Mucosa of stomach (tissue), 1 donor: ENCODE results near the gene SUMO1.
"Not testable (repeated sequence)": the region's sequence is repeated elsewhere in the genome, so short reads cannot be mapped to it uniquely, and the experiment has no call there.

Experiments used
- H3K27me3 ChIP-seq: one replicate; pipeline ENCODE4 v1.7.0; 2013; ENCODE audit warnings: mild to moderate bottlenecking, low read length; ENCODE audit not compliant: control insufficient read depth, insufficient read depth
- H3K36me3 ChIP-seq: one replicate; pipeline ENCODE4 v1.7.0; 2013; ENCODE audit warnings: low read length; ENCODE audit not compliant: control insufficient read depth, insufficient read depth
- H3K4me1 ChIP-seq: one replicate; pipeline ENCODE4 v1.7.0; 2013; ENCODE audit warnings: mild to moderate bottlenecking, low read length; ENCODE audit not compliant: control insufficient read depth, insufficient read depth
- H3K4me3 ChIP-seq: one replicate; pipeline ENCODE4 v1.7.0; 2013; ENCODE audit warnings: low read length
- H3K9ac ChIP-seq: one replicate; pipeline ENCODE4 v1.7.0; 2013; ENCODE audit warnings: mild to moderate bottlenecking, low read length, moderate library complexity
- H3K9me3 ChIP-seq: one replicate; pipeline ENCODE4 v1.7.0; 2013; ENCODE audit warnings: mild to moderate bottlenecking, low read length, moderate library complexity; ENCODE audit not compliant: control insufficient read depth
- donor health status: Pancreatic carcinoma.

Gene SUMO1

DNA sequence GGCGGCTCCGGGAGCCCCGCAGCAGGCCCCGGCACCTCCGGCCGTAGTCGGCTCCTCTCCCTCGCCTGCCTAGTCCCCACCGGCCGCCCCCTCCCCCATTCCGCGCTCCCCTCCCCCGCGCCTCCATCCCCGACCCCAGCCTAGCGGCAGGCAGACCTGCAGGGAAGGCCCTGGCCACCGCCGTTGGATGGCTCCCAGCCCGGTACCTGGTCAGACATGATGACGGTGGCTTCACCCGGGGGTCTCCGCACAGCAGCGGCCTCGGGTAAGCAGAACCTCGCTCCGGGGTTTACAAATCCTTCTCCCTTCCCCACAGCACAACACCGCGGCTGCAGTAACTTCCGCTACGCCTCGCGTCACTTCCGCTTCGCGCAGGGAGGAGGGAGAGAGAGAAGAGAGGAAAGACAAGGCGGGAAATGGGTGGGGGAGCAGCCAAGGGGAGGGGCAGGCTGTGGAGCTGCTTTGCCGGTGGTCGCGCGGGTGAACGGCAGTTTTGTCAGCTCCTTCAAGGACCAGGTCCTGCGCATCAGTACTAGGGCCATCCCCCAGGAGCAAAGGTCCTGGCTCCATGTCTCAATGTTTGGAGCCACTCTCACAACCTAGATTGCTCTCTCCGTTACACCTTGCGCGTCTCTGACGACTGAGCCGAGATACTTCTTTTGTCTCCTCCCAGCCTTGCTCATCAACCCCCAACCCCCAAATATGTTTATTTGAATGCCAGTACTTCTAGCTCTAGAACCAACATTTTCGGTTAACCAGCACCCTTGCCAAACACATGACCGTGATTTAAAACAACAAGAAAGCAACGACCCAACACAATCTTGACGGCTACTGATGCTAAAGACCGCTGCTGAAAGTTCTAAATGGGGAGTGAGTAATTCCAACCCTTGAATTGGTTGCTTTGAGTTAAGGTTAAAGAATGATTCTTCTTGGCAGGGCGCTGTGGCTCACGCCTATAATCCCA, at the start of gene SUMO1:
Gene SUMO1 (minus strand): TSS at position 364 of the 964 bp plus-strand sequence. CDS start 146 bp downstream, at position 218.
- H3K27me3 ChIP-seq = no peaks in the 10 kb centered on the region
- peak within 1 kb of the TSS; percentile 88 for H3K4me3 ChIP-seq
- H3K9me3 ChIP-seq = no peaks in the 10 kb centered on the region
- peak within 1 kb of the TSS; percentile 76 for H3K9ac ChIP-seq
- peaks cover 5% of the 10 kb centered on the region for H3K4me1 ChIP-seq
- no peaks in the 10 kb centered on the region for H3K36me3 ChIP-seq

GRCh38 chr2:202286595-202286994, 48.2 kb upstream of the SUMO1 start:
- Histone ChIP-seq H3K9me3 (no peaks in the 10 kb centered on the region), H3K36me3 (peaks cover 2% of the 10 kb centered on the region), H3K27me3 (no peaks in the 10 kb centered on the region), H3K9ac (no peak overlapping the region), H3K4me1 (no peaks in the 10 kb centered on the region), H3K4me3 (no peak overlapping the region)

DNA sequence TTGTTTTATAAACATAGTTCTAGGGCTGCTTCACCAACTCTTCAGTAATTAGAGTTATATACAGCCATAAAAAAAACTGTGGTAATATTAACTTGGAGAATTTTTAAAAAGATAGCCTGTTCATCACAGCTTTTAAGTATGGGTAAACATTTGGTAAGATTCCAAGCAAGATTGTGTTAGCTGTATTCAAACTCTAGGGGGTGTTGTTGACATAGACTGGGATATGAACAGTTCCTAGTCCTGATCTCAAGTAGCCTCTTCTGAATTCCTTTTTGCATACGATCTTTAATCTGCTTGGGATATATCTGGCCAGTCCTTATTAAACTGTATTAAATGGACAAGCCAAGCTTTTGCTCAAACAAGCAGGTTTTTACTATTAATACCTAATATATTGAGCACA, 40.5 kb upstream of the SUMO1 start:
- no peaks in the 10 kb centered on the region for H3K9me3 ChIP-seq
- peaks cover 5% of the 10 kb centered on the region for H3K36me3 ChIP-seq
- no peaks in the 10 kb centered on the region for H3K4me1 ChIP-seq
- H3K27me3 ChIP-seq = no peaks in the 10 kb centered on the region
- no peak overlapping the region for H3K9ac ChIP-seq
- H3K4me3 ChIP-seq = no peak overlapping the region

- Histone ChIP-seq H3K4me1 (no peaks in the 10 kb centered on the region), H3K36me3 (peaks cover 5% of the 10 kb centered on the region), H3K27me3 (no peaks in the 10 kb centered on the region), H3K4me3 (no peak overlapping the region), H3K9ac (no peak overlapping the region), H3K9me3 (no peaks in the 10 kb centered on the region)
Observed at GRCh38 chr2:202278036-202278760, 39.8 kb upstream of the SUMO1 start.

DNA sequence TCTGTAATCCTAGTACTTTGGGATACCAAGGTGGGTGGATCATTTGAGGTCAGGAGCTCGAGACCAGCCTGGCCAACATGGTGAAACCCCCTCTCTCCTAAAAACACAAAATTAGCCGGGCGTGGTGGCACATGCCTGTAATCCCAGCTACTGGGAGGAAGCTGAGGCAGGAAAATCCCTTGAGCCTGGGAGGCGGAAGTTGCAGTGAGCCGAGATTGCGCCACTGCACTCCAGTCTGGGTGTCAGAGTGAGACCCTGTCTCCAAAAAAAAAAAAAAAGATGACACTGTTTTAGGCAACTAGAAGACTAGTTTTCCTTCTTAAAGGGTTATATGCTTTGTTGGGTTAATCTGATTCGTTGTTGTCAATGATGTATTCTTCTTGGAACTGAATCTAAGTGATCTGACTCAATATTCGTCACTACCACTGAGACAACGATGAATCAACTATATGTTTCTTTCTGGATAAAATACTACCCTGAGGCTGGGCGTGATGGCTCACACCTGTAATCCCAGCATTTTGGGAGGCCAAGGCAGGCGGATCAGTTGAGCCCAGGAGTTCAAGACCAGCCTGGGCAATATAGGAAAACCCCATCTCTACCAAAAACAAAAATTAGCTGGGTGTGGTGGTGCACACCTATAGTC, 37.8 kb upstream of the SUMO1 start:
- not testable (repeated sequence) for H3K4me3 ChIP-seq, H3K4me1 ChIP-seq

GRCh38 chr2:202270487-202270886, 32.1 kb upstream of the SUMO1 start:
- Histone ChIP-seq H3K4me3 (no peak overlapping the region), H3K9me3 (no peaks in the 10 kb centered on the region), H3K27me3 (no peaks in the 10 kb centered on the region), H3K9ac (no peak overlapping the region), H3K36me3 (no peaks in the 10 kb centered on the region), H3K4me1 (no peaks in the 10 kb centered on the region)

More for the DNA sequence above, 37.8 kb upstream of the SUMO1 start:
- H3K36me3 ChIP-seq, H3K9ac ChIP-seq, H3K27me3 ChIP-seq, H3K9me3 ChIP-seq: not testable (repeated sequence)

- no peaks in the 10 kb centered on the region for H3K27me3 ChIP-seq
- no peaks in the 10 kb centered on the region for H3K36me3 ChIP-seq
- H3K9ac ChIP-seq = no peak overlapping the region
- H3K9me3 ChIP-seq = no peaks in the 10 kb centered on the region
- H3K4me3 ChIP-seq = no peak overlapping the region
- no peaks in the 10 kb centered on the region for H3K4me1 ChIP-seq
Observed at GRCh38 chr2:202269585-202269984, 31.2 kb upstream of the SUMO1 start.

- H3K9me3 ChIP-seq = no peaks in the 10 kb centered on the region
- H3K9ac ChIP-seq = peak overlapping the region; percentile 12
- H3K4me1 ChIP-seq = no peaks in the 10 kb centered on the region
- H3K27me3 ChIP-seq = no peaks in the 10 kb centered on the region
- H3K4me3 ChIP-seq = no peak overlapping the region
- H3K36me3 ChIP-seq = no peaks in the 10 kb centered on the region
Observed at GRCh38 chr2:202267495-202267894, 29.1 kb upstream of the SUMO1 start.

GRCh38 chr2:202265467-202266277, 27.3 kb upstream of the SUMO1 start, which contains the start of gene NOP58:
TSS of gene NOP58 (plus strand) at chr2:202265763. CDS start at chr2:202265942, 179 bp downstream.
- H3K4me3 ChIP-seq = peak within 1 kb of the TSS; percentile 99
- no peaks in the 10 kb centered on the region for H3K36me3 ChIP-seq
- H3K9me3 ChIP-seq = no peaks in the 10 kb centered on the region
- H3K27me3 ChIP-seq = no peaks in the 10 kb centered on the region
- H3K9ac ChIP-seq = peak within 1 kb of the TSS; percentile 93
- H3K4me1 ChIP-seq = no peaks in the 10 kb centered on the region

- no peaks in the 10 kb centered on the region for H3K36me3 ChIP-seq
- no peaks in the 10 kb centered on the region for H3K9me3 ChIP-seq
Observed at GRCh38 chr2:202261531-202261930, 23.1 kb upstream of the SUMO1 start.

DNA sequence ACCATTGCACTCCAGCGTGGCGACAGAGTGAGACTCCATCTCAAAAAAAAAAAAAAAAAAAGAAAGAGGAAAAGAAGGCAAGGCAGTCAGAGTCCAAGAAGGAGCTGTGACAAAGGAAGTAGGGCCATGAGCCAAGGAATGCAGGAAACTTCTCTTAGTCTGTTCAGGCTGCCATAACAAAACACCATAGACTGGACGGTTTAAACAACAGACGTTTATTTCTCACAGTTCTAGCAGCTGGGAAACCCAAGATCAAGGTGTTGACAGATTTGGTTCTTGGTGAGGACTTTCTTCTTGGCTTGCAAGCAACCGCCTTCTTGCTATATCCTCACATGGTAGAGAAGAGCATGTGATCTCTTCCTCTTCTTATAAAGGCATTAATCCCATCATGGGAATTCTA, 13.1 kb upstream of the SUMO1 start:
- H3K9ac ChIP-seq = no peak overlapping the region
- H3K4me3 ChIP-seq = no peak overlapping the region
- H3K36me3 ChIP-seq = no peaks in the 10 kb centered on the region
- H3K9me3 ChIP-seq = no peaks in the 10 kb centered on the region
- no peaks in the 10 kb centered on the region for H3K27me3 ChIP-seq
- H3K4me1 ChIP-seq = no peaks in the 10 kb centered on the region

More at GRCh38 chr2:202261531-202261930, 23.1 kb upstream of the SUMO1 start:
- no peaks in the 10 kb centered on the region for H3K27me3 ChIP-seq
- no peak overlapping the region for H3K4me3 ChIP-seq
- no peak overlapping the region for H3K9ac ChIP-seq
- H3K4me1 ChIP-seq = no peaks in the 10 kb centered on the region
